Vagina (tissue), 2 donors: Measurements from ENCODE around the gene KMT2C. TPM values are rescaled to one million over a fixed set of nuclear protein-coding genes. Genes with fewer than 3 reads are reported as not detected.
"Not testable (repeated sequence)": the region's sequence is repeated elsewhere in the genome, so short reads cannot be mapped to it uniquely, and the experiment has no call there.

Experiments
- DNase-seq, 2 donors: peaks; one replicate each; pipeline ENCODE4 v3.0.0-alpha.2; 2017; ENCODE audit errors: extremely low spot score in 2 of 2
- H3K27ac ChIP-seq: fragments of 200-600 bp; sonication (generic); one replicate; pipeline ENCODE4 v1.5.1; 2019
- H3K27me3 ChIP-seq: fragments of 200-600 bp; sonication (generic); one replicate; pipeline ENCODE4 v1.5.1; 2019
- H3K36me3 ChIP-seq, 2 donors: fragments of 200-600 bp; sonication (generic); one replicate each; pipeline ENCODE4 v1.5.1; 2017 to 2019
- H3K4me1 ChIP-seq: fragments of 200-600 bp; sonication (generic); one replicate; pipeline ENCODE4 v1.5.1; 2019
- H3K4me3 ChIP-seq, 2 donors: fragments of 200-600 bp; sonication (generic); 1 replicate in 1 of 2; 2 replicates in 1 of 2; pipeline ENCODE4 v1.5.1; 2016 to 2019
- H3K9me3 ChIP-seq: fragments of 200-600 bp; sonication (generic); one replicate; pipeline ENCODE4 v1.5.1; 2019
- CTCF ChIP-seq, 3 experiments: fragments of 450-650 bp in 2 of 3; fragments of 200-600 bp in 1 of 3; sonication (generic) in 1 of 3; IDR thresholded peaks; one replicate each; pipeline ENCODE4 v1.5.1; 2017 to 2019; ENCODE audit warnings: antibody characterized with exemption in 3 of 3, mild to moderate bottlenecking in 2 of 3, moderate library complexity in 2 of 3
- POLR2A ChIP-seq, 2 donors: fragments of 450-650 bp; IDR thresholded peaks; one replicate each; pipeline ENCODE4 v1.6.1; 2017; ENCODE audit warnings: antibody characterized with exemption in 2 of 2, mild to moderate bottlenecking in 2 of 2, moderate library complexity in 2 of 2
- POLR2AphosphoS5 ChIP-seq, 2 donors: sonication (generic); formaldehyde crosslinking; IDR thresholded peaks; one replicate each; pipeline ENCODE4 v1.9.0; 2017; ENCODE audit warnings: antibody characterized with exemption in 2 of 2, mild to moderate bottlenecking in 2 of 2, low read depth in 1 of 2; ENCODE audit not compliant: insufficient read depth in 1 of 2
- intact Hi-C: fragments of 100-400 bp; cut with DNase I; formaldehyde crosslinking; loops from one replicate; pipeline ENCODE4 v1.15.1; 2023
- total RNA-seq: library from RNA; depleted of rRNA; stranded (reverse); fragments of >200 nt; gene quantifications from one replicate; pipeline ENCODE4 v1.2.3, GENCODE V29; 2016

Gene KMT2C
- total RNA-seq, 1 donor from 2014 or later, result 62.6 TPM

GRCh38 chr7:152436931-152437575, 1.2 kb upstream of the KMT2C start:
- peak overlapping the region; percentile 82 for H3K27ac ChIP-seq
- H3K9me3 ChIP-seq, DNase-seq, intact Hi-C loops, H3K27me3 ChIP-seq, H3K36me3 ChIP-seq: not testable (repeated sequence)
- H3K4me3 ChIP-seq, result peak overlapping the region; percentile 88 to 98
- H3K4me1 ChIP-seq, result peaks cover 21% of the 10 kb centered on the region

- intact Hi-C loops, result no loop called here
- peak overlapping the region; percentile 99 for H3K27ac ChIP-seq
- H3K27me3 ChIP-seq, result no peaks in the 10 kb centered on the region
- H3K4me1 ChIP-seq, result peaks cover 28% of the 10 kb centered on the region
- peak overlapping the region; percentile 88 to 98 for H3K4me3 ChIP-seq
- TF ChIP-seq POLR2A (IDR thresholded peaks at IDR 0.05), result peak in 1 of 2 donors; percentile 68
- TF ChIP-seq CTCF (IDR thresholded peaks at IDR 0.05), result no peak
- no peaks in the 10 kb centered on the region for H3K36me3 ChIP-seq
- peak in 1 of 2 donors; percentile 94 for DNase-seq
- no peaks in the 10 kb centered on the region for H3K9me3 ChIP-seq
These were observed 518 bp upstream of the KMT2C start for GRCh38 chr7:152436111-152436930.

- DNase-seq, H3K27me3 ChIP-seq, intact Hi-C loops, H3K36me3 ChIP-seq, H3K9me3 ChIP-seq: not testable (repeated sequence)
- H3K4me1 ChIP-seq, result peaks cover 44% of the 10 kb centered on the region
- peak overlapping the region; percentile 88 to 98 for H3K4me3 ChIP-seq
- H3K27ac ChIP-seq, result peak overlapping the region; percentile 100
These were observed 1.1 kb downstream of the KMT2C start for GRCh38 chr7:152434511-152435383.

GRCh38 chr7:152433721-152434490, 1.9 kb downstream of the KMT2C start:
- H3K36me3 ChIP-seq, H3K9me3 ChIP-seq, H3K27me3 ChIP-seq, DNase-seq, intact Hi-C loops: not testable (repeated sequence)
- peak in 1 of 3 experiments; percentile 27 for TF ChIP-seq CTCF (IDR thresholded peaks at IDR 0.05)
- peak overlapping the region; percentile 88 to 98 for H3K4me3 ChIP-seq
- H3K27ac ChIP-seq, result peak overlapping the region; percentile 100
- peaks cover 53% of the 10 kb centered on the region for H3K4me1 ChIP-seq

GRCh38 chr7:152432735-152433134, 3.1 kb downstream of the KMT2C start:
- H3K27me3 ChIP-seq, H3K4me3 ChIP-seq, H3K9me3 ChIP-seq, DNase-seq, H3K27ac ChIP-seq, intact Hi-C loops, H3K36me3 ChIP-seq: not testable (repeated sequence)
- peaks cover 64% of the 10 kb centered on the region for H3K4me1 ChIP-seq

- peaks cover 81% of the 10 kb centered on the region for H3K4me1 ChIP-seq
These were observed 4.9 kb downstream of the KMT2C start for GRCh38 chr7:152430854-152431253.

GRCh38 chr7:152430118-152430517, 5.7 kb downstream of the KMT2C start:
- H3K36me3 ChIP-seq, H3K9me3 ChIP-seq, H3K4me3 ChIP-seq, H3K27me3 ChIP-seq, intact Hi-C loops, H3K27ac ChIP-seq, DNase-seq: not testable (repeated sequence)
- H3K4me1 ChIP-seq, result peaks cover 89% of the 10 kb centered on the region

More at GRCh38 chr7:152430854-152431253, 4.9 kb downstream of the KMT2C start:
- DNase-seq, result no peak
- Histone ChIP-seq H3K27ac (no peak overlapping the region), H3K36me3 (no peaks in the 10 kb centered on the region), H3K27me3 (no peaks in the 10 kb centered on the region), H3K4me3 (no peak overlapping the region), H3K9me3 (no peaks in the 10 kb centered on the region)
- TF ChIP-seq POLR2AphosphoS5 (IDR thresholded peaks at IDR 0.05; ENCODE audit: insufficient read depth in 1 of 2, low read depth in 1 of 2), result no peak
- TF ChIP-seq CTCF (IDR thresholded peaks at IDR 0.05), result no peak
- TF ChIP-seq POLR2A (IDR thresholded peaks at IDR 0.05), result no peak
- intact Hi-C loops, result no loop called here
